HG02938 (cell line): Measurements from ENCODE around the gene ILKAP.

Experiments
- ATAC-seq: cut with Tn5 transposase; IDR thresholded peaks from one replicate; pipeline ENCODE4 v1.9.1; 2021; ENCODE audit warnings: mild to moderate bottlenecking, moderate library complexity; ENCODE audit not compliant: unreplicated experiment

The ILKAP gene

DNA sequence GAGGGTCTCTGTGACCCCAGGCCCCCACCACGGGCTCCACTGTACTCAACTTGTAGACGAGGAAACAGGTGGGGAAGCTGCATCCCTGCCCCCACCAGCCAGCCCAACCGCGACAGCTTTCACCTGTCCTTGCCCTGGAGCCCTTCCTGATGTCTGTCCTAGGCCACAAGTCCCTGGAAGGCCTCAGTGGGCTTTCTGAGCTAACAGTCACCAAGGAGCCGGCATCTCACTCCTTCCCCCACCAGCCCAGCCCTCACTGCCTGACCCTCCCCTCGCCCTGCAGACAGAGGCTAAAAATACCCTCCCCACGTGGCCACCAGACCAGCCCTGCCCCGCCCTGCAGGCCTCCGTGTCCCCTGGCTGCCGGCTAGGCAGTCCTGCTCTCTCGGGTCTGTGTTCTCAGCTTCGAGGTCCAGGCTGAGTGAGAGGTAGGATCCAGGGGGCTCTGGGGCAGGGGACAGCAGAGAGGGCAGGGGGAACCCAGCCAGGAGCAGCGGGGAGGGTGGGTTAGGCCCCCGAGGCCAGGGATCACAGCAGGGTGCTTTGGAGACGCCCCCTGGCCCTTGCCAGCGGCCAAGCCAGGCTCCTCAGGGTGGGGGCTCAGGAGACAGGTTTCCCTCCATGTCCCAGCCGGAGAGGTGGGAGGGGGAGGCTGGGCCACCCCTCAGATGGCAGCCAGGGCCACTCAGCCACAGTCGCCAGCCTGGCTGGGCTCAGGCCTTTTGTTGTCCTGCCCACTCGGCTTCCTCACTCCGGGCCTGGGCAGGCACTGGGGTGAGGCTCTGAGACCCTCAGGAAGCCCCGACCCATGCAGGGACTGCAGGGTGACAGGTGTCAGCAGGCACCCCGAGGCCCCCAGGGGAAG lies 64.9 kb downstream of the ILKAP start, which contains the start of gene KLHL30:
TSS of gene KLHL30 (plus strand) at position 338 of the 865 bp plus-strand sequence. CDS start 2,087 bp downstream, outside the sequence.
- ATAC-seq = no peak

DNA sequence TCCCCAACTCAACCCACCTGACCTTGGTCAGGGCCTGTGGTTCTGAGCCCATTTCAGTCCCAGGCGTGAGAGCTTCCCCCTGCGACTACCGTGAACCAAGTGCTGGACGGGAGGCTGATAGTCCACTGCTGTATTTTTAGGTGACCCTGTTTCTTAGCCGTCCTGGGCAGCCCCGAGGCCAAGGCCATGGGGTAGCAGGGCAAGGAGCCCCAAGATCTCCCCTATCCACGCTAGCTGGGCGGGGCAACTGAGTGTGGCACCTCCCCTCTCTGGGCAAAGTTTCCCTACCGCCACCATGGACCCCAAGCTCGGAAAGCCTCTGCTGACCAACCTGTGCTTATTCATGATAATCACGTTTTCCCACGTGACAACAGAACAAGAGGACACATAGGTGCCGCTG lies 65.6 kb downstream of the ILKAP start:
- no peak for ATAC-seq

DNA sequence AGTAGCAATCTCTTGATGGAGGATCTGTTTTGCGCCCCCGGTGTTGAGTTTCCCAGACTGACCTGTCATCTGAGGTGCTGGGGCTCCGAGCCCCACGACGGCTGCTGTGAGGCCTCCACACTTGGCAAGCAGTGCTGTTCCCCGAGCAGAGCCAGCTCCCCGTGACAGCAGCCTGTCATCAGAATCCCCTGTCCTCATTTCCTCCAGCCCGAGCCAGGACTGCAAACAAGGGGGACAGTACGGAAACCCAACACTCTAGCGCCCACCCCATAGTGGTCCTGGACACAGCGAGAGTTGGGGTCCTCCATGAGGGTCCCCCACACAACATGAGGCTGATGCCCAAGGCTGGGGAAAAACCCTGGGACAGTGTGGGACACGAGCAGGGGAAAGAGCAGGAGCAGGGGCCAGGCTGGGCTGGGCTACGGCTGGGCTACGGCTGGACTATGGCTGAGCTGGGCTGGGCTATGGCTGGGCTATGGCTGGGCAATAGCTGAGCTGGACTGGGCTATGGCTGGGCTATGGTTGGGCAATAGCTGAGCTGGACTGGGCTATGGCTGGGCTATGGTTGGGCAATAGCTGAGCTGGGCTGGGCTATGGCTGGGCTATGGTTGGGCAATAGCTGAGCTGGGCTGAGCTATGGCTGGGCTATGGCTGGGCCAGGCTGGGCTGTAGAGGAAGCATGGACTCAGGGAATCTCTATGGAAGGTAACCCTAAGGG lies 66.5 kb downstream of the ILKAP start:
- no peak for ATAC-seq

DNA sequence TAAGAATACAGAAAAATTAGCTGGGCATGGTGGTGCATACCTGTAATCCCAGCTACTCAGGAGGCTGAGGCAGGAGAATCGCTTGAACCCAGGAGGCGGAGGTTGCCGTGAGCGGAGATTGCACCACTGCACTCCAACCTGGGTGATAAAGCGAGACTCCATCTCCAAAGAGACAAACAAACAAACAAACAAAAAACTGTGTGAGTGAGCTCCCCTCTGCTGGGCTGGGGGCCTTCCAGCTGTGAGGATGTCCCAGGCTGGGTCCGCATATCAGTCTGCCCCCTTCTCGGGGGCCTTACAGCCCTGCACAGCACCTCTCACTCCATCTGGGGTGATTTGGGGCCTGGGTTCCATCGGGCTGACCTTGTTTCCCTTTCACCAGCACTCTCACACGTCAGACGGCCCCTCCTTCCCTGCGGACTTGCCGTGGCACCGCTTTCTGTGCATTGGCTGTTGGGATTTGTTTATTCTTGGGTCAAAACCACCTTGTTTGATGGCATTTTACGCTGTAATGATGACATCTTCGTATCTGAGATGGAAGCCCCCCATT lies 67.8 kb downstream of the ILKAP start:
- no peak for ATAC-seq

DNA sequence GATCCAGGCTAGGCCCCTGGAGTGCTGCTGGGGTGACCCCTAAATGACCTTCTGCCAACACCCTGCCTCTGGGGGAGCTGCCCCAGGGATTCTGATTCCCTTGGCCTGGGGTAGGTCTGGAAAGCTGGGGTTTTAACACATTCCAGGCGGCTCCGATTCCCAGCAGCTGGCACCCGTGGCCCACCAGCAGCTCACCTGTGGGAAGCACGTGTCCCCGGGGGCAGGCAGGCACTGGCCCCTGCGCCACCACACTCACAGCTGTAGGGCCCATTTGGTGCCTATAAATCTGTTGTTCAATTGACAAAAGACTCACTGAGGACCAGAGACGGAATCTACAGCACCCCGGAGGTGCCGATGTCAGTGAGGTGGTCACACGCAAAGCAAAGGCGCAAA lies 69.1 kb downstream of the ILKAP start:
- no peak for ATAC-seq

DNA sequence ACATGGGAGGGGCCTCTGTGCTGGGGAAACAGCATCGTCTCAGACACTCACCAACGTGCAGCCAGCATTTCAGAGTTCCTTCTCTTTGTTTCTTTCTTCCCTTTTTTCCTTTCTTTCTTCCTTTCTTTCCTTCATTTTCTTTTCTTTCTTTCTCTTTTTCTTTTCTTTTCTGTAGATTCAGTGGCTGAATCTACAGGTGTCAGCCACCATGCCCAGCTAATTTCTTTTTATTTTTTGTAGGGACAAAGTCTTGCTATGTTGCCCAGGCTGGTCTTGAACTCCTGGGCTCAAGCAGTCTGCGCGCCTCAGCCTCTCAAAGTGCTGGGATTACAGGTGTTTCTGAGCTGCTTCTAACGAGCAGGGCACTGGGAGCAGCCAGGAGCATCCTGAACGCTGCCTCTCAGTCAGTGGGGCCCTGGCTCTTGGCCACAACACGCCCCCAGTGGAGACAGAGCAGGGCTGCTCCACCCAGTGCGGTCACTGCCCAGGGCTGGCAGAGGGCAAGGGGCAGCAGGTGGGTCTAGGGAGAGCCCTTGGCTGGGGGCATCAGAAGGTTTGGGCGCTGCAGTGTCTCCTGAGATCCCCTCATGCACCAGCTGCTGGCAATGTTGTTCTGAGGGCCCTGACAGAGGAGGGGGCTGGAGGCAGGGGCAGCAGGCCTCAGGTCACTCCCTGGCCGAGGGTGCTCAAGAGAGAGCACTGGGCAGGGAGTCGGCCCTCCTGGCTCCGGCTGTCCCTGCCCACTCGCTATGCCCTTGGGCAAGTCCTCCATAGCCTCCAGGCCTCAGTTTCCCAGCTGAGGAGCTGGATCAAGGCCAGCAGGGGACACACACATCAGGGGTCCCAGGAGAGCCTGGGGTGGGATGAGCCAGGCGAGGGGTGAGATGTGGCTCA lies 69.7 kb downstream of the ILKAP start:
- ATAC-seq = no peak

DNA sequence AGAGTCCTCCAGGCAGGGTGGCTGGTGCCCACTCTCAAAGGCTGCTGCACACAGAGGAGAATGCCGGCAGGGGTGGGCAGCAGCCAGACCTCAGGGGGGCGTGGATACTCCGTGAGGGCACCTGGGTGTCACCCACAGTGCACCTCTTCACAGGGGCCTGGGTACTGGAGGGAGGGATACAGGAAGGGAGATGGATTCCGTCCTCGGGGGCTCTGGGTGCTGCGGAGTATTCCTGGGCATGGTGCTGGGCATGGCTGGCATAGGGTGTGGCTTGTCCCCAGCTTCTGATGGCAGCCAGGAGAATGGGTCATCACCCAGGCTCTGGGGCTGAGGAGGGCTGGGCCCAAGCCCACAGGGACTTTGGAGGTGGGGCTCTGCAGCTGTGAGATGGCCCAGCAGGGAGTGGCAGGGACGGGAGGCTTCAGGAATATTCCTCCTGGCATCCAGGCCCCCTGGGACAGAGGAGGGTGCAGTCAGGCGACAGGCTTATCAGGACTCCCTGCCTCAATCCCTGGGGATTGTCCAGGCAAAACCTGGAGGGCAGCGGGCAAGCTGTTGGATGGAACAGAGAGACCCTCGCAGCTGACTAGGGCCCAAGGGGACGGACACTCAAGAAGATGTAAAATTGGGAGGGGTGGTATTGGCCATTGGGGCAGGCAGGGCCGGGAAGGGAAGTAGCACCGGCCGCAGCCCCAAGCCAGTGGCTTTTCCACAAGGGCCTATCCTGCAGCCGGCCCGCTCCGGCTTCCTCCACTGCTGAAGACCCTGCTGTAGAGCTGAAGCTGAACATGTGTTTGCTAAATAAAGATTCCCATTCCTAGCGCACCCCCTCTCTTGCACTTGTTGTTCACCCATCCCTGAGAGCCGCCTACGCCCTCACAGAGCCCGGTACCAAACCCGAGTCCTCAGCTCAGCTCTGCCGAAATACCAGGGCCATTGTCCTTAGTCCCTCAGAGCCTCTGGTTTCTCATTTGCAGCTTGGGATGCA lies 70.7 kb downstream of the ILKAP start:
- no peak for ATAC-seq

DNA sequence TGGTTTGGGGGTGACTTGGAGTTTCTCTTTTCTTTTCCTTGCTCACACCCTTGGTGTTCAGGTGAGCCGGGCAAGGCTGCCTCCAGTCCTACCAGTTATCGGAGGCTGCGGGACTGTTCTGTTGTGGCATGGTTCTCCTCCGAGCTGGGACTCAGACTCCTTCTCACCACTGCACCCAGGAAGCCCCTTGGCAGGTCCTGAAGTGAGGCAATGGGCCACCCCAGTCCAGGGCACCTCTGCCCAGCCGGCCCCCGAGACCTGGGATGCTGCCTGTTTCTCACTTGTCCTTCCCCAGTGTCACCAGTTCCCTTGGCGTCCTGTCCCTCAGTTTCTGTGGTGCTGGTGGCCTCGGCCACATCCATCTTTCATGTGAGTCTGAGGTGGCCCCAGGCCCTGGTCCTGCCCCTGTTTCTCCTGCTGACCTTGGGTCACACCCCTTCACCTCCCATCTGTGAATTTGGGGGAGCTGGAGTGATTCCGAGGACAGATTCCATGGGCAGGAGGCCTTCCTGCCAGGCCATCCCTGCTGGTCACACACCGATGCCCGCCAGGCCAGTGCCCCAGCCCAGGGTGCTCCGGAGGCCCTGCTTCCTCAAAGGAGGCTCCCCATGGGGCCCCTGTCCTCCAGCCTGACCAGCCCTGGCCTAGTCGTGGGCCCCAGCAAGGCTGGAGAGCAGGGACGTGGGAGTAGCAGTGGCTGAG lies 71.6 kb downstream of the ILKAP start:
- ATAC-seq = no peak

DNA sequence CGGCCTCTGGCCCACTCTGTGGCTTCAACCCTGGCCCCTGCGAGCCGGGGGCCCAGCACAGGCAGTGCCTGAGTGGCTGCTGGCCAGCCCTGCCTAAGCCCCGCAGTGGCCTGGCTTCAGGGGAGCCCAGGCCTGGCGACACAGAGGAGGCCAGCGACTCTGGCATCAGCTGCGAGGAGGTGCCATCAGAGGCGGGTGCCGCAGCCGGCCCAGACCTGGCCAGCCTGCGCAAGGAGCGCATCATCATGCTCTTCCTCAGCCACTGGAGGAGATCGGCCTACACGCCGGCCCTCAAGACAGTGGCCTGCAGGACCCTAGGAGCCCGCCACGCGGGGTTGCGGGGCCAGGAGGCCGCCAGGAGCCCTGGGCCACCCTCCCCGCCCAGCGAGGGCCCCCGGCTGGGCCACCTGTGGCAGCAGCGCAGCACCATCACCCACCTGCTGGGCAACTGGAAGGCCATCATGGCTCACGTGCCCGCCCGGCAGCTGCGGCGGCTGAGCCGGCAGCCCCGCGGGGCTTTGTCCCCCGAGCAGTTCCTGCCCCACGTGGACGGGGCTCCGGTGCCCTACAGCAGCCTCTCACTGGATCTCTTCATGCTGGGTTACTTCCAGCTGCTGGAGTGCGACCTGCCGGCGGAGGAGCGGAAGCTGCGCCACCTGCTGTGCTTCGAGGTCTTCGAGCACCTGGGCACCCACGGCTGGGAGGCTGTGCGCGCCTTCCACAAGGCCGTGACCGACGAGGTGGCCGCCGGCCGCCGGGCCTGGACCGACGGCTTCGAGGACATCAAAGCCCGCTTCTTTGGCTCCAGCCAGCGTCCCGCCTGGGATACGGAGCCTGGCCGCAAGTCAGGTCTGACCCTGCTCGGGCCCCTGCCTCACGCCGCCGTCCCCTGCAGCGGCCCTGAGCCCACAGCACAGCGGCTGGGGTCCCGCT lies 72.5 kb downstream of the ILKAP start:
- ATAC-seq = no peak

DNA sequence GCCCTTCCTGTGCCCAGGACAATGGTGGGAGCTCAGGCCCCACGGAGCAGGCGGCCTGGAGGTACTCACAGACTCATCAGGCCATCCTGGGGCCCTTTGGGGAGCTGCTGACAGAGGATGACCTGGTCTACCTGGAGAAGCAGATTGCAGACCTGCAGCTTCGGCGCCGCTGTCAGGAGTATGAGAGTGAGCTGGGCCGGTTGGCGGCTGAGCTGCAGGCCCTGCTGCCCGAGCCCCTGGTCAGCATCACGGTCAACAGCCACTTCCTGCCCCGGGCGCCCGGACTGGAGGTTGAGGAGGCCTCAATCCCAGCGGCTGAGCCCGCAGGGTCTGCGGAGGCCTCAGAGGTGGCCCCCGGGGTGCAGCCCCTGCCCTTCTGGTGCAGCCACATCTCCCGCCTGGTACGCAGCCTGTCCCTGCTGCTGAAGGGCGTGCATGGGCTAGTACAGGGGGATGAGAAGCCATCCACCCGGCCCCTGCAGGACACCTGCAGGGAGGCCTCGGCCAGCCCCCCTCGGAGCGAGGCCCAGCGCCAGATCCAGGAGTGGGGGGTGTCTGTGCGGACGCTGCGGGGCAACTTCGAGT lies 73.3 kb downstream of the ILKAP start:
- no peak for ATAC-seq

DNA sequence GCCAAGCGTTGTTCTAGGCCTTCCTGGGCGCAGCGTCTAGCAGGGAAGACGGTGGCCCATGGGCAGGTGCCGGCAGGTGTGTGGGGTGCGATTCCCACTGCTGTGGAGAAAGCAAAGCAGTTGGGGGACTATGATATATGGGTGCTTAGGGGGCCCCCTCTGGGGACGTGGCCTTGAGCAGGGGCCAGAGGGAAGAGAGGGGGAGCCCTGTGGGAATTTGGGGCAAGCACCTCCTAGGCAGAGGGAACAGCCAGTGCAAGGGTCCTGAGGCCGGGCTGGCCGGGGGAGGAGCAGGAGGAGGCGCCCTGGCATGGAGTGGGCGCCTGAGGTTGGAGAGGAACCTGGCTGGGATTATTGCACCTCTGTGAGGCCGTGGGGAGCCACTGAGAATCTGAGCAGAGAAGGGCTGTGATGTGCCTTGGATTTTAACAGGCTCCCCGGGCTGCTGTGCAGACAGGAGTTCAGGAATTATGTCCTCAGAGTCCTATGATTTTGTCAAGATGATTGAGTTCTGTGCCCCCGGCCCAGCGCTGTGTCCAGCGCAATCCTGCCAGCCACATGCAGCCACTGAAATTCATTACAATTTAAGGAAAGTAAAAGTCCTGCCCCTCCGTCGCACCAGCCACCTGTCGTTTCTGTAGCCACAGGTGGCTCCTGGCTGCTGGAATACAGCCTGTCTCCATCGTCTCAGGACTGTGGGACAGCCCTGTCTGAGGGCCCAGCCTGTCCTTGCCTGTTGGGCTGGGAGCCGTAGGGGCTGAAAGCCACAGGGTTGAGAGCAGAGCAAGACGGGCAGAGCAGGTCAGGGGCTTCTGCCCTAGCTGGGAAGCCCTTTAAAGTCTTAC lies 74.1 kb downstream of the ILKAP start:
- ATAC-seq = no peak

DNA sequence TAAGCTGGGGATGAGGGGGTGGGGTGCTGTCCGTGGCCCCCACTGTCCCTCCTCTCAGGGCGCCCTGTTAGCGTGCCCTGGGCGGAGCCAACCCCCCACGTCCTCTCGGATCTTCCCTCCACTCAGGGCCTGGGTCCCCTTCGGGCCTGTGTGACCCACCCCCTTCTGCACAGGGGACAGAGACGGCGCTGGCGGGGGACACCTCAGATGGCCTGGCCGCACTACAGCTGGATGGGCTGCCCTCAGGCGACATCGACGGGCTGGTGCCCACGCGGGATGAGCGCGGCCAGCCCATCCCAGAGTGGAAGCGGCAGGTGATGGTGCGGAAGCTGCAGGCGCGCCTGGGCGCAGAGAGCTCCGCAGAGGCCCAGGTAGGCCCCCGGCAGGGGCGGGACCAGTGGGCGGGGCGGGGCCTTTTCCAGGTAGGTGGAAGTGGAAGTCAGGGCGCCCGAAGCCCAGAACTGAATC lies 74.9 kb downstream of the ILKAP start:
- ATAC-seq = no peak

DNA sequence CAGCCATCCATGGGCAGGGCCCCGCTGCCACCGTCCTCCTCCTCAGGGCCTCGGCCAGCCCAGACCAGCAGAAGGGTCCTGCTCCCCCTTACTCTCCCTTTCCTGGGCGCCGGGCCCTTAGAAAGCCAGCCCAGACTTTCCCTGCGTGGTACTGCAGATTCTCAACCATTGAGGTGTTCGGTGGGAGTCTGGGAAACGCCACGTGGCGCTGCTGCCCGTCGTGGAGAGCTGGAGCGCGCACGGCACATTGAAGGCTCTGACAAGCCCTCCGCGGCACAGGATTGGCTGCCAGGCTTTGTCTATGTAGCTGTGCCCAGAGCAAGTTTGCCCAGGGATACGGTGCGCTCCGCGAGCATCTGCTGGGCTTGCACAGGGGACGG lies 75.4 kb downstream of the ILKAP start:
- no peak for ATAC-seq

DNA sequence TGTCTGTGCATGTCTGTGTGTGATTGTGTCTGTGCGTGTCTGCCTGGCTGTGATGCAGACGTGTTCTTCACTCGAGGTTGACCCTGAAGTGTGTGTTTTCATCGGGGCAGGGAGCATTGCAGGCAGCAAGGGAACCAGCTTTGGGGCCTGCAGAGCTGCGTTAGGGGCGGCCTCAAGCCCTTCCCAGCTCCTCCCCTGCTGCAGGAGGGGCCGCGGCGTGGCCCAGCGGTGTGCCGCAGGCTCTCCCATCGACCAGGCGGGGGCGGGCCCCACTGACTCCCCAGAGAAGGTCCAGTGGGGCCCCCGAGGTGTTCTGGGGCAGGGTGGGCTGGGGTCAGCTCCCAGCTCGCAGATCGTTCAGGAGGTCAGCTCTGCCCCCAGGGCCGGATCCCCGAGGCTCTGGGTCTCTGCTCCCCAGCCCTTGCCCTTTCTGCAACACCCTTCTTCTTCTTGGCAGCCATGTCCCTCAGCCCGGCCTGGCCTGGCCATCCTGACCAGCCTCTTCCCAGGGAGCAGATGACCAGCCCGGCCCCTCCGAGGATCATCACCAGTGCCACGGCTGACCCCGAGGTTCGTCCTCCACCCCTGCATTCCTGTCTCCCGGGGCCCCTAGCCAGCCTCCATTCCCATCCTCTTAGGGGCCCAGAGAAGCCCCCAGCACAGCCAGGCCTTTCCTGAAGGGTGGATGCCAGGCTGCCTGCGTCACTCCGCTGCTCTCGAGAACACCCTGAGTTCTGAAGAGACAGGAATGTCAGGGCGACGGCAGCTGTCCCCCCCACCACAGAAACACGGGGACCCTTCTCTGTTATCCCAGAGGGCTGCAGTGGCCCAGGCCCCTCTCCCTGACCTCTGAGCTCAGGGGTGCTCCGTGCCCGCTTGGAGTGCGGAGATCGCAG lies 76.1 kb downstream of the ILKAP start:
- no peak for ATAC-seq

DNA sequence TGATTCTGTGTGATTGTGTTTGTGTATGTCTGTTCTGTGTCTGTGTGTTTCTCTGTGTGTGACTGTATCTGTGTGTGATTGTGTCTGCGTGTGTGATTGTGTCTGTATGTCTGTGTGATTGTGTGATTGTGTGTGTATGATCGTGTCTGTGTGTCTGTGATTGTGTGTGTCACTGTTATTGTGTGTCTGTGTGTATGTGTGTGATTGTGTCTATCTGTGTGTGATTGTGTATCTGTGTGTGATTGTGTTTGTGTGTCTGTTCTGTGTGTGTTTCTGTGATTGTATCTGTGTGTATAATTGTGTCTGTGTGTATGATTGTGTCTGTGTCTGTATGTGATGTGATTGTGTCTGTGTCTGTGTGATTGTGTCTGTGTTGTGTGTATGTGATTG lies 76.7 kb downstream of the ILKAP start:
- ATAC-seq = no peak

DNA sequence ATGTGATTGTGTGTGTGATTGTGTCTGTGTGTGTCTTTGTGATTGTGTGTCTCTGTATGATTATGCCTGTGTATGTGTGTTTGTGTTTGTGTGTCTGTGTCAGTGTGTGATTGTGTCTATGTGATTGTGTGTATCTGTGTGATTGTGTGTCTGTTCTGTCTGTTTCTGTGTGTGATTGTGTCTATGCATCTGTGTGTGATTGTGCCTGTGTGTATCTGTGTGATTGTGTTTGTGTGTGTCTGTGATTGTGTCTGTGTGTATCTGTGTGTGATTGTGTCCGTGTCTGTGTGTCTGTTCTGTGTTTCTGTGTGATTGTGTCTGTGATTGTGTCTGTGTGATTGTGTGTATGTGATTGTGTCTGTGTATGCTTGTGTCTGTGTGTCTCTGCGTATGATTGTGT lies 77.2 kb downstream of the ILKAP start:
- no peak for ATAC-seq
